Smooth muscle cell (in vitro differentiated cells): Measurements from ENCODE around the gene GPC1. TPM values are rescaled to one million over a fixed set of nuclear protein-coding genes. Genes with fewer than 3 reads are reported as not detected.

Source experiments
- DNase-seq: peaks from one replicate; lab custom pipeline; 2025; ENCODE audit not compliant: unreplicated experiment; lab: John Stamatoyannopoulos, UW
- H2AFZ ChIP-seq: fragments of 200-600 bp; sonication (generic); 2 replicates; pipeline ENCODE4 v1.6.0; 2016; ENCODE audit warnings: antibody characterized with exemption, low read depth, mild to moderate bottlenecking
- H3F3A ChIP-seq: fragments of 200-600 bp; sonication (generic); 2 replicates; pipeline ENCODE4 v1.6.0; 2017; ENCODE audit warnings: antibody characterized with exemption, low read depth
- H3K27ac ChIP-seq: fragments of 200-600 bp; sonication (generic); 2 replicates; pipeline ENCODE4 v1.5.1; 2016; ENCODE audit warnings: low read depth, mild to moderate bottlenecking
- H3K27me3 ChIP-seq: fragments of 200-600 bp; sonication (generic); 2 replicates; pipeline ENCODE4 v1.6.1; 2016; ENCODE audit warnings: low read depth, mild to moderate bottlenecking
- H3K36me3 ChIP-seq: fragments of 200-600 bp; sonication (generic); 2 replicates; pipeline ENCODE4 v1.5.1; 2016; ENCODE audit warnings: low read depth
- H3K4me1 ChIP-seq: fragments of 200-600 bp; sonication (generic); 2 replicates; pipeline ENCODE4 v1.5.1; 2016; ENCODE audit warnings: low read depth
- H3K4me2 ChIP-seq: fragments of 200-600 bp; sonication (generic); 2 replicates; pipeline ENCODE4 v1.6.0; 2016; ENCODE audit warnings: mild to moderate bottlenecking
- H3K4me3 ChIP-seq: fragments of 200-600 bp; sonication (generic); 2 replicates; pipeline ENCODE4 v1.5.1; 2016; ENCODE audit warnings: mild to moderate bottlenecking
- H3K79me2 ChIP-seq: fragments of 200-600 bp; sonication (generic); 2 replicates; pipeline ENCODE4 v1.6.0; 2016; ENCODE audit warnings: low read depth, mild to moderate bottlenecking
- H3K9ac ChIP-seq: fragments of 200-600 bp; sonication (generic); 2 replicates; pipeline ENCODE4 v1.6.0; 2016; ENCODE audit warnings: low read depth
- H3K9me3 ChIP-seq: fragments of 200-600 bp; sonication (generic); replicated peaks from 2 replicates; pipeline ENCODE4 v1.5.1; 2016; ENCODE audit warnings: low read depth
- H4K20me1 ChIP-seq: fragments of 200-600 bp; sonication (generic); 2 replicates; pipeline ENCODE4 v1.6.0; 2016; ENCODE audit warnings: low read depth
- WGBS: methylation state at CpG from one replicate; pipeline ENCODE4 v1.1.7; 2016; ENCODE audit warnings: low lambda C conversion rate; 5-methylcytosine and 5-hydroxymethylcytosine counted together
- polyA plus RNA-seq: library from polyadenylated mRNA; unstranded; fragments of >200 nt; fragmentation: Nextera tagmentation; extraction: Ambion mirVana; gene quantifications from 2 replicates; pipeline ENCODE4 v1.2.1, GENCODE V29; 2016
- total RNA-seq: library from RNA; depleted of rRNA; stranded (reverse); fragments of >200 nt; gene quantifications from 2 replicates; pipeline ENCODE4 v1.2.3, GENCODE V29; 2014
- TF ChIP-seq, protein P1 (sequence below): fragments of 200-600 bp; sonication (generic); IDR thresholded peaks from 2 replicates; pipeline ENCODE4 v1.5.1; 2017; ENCODE audit warnings: borderline replicate concordance, mild to moderate bottlenecking, antibody characterized with exemption; ENCODE audit not compliant: insufficient read depth, poor library complexity, severe bottlenecking

GPC1 gene
- total and polyA plus RNA-seq, 2 experiments from 2014 or later, result 88.9 to 221 TPM

DNA sequence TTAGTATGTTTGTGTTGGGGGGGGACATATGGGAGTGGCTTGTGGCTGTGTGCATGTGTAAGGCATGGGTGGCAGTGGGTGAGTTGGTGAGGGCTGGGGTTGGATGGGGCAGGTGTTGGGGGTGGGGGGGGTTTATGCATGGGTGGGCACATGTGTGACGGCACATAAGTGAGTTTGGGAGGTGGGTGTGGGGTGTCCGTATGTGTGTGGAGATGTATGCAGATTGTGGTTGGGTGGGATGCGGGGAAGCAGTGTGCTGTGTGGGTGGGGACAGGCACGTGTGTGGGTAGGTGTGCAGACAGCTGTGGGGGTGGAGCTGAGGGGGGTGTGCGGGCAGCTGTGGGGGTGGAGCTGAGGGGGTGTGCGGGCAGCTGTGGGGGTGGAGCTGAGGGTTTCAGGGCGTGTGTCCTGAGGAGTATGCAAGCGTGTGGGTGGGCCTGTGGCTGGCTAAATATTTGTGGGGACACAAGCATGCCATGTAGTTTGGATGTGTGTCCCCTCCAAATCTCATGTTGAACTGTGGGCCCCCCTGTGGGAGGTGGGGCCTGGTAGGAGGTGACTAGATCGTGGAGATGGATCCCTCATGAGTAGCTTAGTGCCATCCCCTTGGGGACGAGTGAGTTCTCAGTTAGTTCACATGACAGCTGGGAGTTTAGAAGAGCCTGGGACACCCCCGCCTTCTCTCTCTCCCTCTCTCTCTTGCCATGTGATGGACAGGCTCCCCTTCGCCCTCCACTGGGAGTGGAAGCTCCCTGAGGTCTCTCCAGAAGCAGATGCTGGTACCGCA, 62.9 kb downstream of the GPC1 start:
- Histone ChIP-seq H3K4me1 (no peaks in the 10 kb centered on the region), H3K9me3 (no peaks in the 10 kb centered on the region), H3K36me3 (no peaks in the 10 kb centered on the region), H3K27ac (no peak overlapping the region), H2AFZ (no peak overlapping the region), H3K4me3 (no peak overlapping the region), H3K27me3 (no peaks in the 10 kb centered on the region), H3F3A (no peaks in the 10 kb centered on the region), H3K79me2 (no peaks in the 10 kb centered on the region), H3K4me2 (no peak overlapping the region), H4K20me1 (no peaks in the 10 kb centered on the region), H3K9ac (no peak overlapping the region)
- WGBS, result 91% methylated on average over 6 of the region's 13 CpGs
- TF ChIP-seq, protein P1, sequence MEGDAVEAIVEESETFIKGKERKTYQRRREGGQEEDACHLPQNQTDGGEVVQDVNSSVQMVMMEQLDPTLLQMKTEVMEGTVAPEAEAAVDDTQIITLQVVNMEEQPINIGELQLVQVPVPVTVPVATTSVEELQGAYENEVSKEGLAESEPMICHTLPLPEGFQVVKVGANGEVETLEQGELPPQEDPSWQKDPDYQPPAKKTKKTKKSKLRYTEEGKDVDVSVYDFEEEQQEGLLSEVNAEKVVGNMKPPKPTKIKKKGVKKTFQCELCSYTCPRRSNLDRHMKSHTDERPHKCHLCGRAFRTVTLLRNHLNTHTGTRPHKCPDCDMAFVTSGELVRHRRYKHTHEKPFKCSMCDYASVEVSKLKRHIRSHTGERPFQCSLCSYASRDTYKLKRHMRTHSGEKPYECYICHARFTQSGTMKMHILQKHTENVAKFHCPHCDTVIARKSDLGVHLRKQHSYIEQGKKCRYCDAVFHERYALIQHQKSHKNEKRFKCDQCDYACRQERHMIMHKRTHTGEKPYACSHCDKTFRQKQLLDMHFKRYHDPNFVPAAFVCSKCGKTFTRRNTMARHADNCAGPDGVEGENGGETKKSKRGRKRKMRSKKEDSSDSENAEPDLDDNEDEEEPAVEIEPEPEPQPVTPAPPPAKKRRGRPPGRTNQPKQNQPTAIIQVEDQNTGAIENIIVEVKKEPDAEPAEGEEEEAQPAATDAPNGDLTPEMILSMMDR, result no peak
- DNase-seq, result no peak

DNA sequence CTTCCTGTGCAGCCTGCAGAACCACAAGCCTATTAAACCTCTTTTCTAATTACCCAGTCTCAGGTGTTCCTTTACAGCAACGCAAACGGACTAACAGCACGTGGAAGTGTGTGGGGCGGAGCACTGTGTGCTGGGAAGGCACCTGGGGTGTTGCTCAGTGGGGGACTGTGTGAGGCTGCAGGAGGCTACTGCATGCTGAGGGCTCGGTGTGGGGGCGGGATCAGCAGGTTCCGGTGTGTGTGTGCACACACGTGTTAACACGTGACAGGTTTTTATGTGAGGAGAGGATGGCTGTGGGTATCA, 63.4 kb downstream of the GPC1 start:
- Histone ChIP-seq H3K27me3 (no peaks in the 10 kb centered on the region), H3K4me3 (no peak overlapping the region), H2AFZ (no peak overlapping the region), H3K27ac (no peak overlapping the region), H3F3A (no peaks in the 10 kb centered on the region), H4K20me1 (no peaks in the 10 kb centered on the region), H3K4me1 (no peaks in the 10 kb centered on the region), H3K9me3 (no peaks in the 10 kb centered on the region), H3K9ac (no peak overlapping the region), H3K4me2 (no peak overlapping the region), H3K79me2 (no peaks in the 10 kb centered on the region), H3K36me3 (no peaks in the 10 kb centered on the region)
- TF ChIP-seq, protein P1, result no peak
- DNase-seq, result no peak
- 95% methylated on average over 9 of the region's 9 CpGs for WGBS

DNA sequence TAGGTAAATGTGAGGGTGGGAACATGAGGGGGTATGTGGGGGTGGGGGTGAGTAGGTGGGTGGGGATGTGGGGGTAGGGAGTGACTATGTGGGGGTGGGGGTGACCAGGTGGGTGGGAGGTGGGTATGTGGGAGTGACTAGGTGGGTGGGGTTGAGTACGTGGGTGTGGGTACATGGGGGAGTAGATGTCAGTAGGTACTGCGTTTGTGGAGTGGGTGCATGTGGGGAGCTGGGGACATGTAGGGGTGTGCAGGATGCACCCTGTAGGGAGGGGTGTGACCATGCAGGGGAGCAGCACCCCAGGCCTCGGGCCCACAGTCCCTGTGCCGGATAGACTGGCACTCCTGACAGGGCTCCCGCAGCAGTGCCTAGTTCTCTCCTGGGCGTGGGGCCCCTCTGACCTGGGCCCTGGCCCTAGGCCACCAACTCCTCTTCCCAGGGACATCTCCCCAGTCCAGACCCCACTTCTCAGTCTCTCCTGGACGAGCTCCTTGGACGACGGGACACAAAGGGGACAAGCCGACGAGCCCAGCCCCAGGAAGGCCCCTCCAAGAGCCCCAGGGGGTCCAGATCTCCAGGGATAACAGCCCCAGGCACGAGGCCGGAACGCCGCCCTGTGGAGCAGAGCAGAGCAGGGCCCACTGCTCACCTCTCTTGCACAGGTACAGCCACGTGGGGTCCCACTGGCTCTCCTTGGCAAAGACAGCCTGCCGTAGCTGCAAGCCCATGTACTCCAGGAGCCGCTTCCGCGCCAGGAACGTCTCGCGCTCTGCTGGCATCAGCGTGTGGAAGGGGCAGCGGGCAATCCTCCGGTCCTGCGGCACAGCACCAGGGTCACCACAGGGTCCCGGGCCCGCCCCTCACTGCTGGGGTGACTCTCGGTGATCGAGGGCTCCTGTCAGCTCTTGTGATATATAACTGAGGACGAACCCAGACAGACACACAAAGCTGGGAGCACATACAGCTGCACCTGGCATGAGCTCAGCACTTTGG, 64.1 kb downstream of the GPC1 start:
- TF ChIP-seq, protein P1, result no peak
- Histone ChIP-seq H3K27me3 (no peaks in the 10 kb centered on the region), H3K9me3 (no peaks in the 10 kb centered on the region), H3K36me3 (no peaks in the 10 kb centered on the region), H3K4me1 (no peaks in the 10 kb centered on the region), H3K27ac (no peak overlapping the region), H3K9ac (no peak overlapping the region), H2AFZ (no peak overlapping the region), H3F3A (no peaks in the 10 kb centered on the region), H3K4me3 (no peak overlapping the region), H3K79me2 (no peaks in the 10 kb centered on the region), H4K20me1 (no peaks in the 10 kb centered on the region), H3K4me2 (no peak overlapping the region)
- WGBS, result 89% methylated on average over 30 of the region's 32 CpGs
- no peak for DNase-seq
